NT2/D1 (cell line): Measurements from ENCODE around the gene EPS8L3.

Experiments
- YY1 ChIP-seq: IDR thresholded peaks from 2 replicates; pipeline ENCODE4 v1.6.1; 2011; ENCODE audit not compliant: insufficient read length, insufficient read depth
- ZNF274 ChIP-seq: IDR thresholded peaks from 2 replicates; pipeline ENCODE4 v1.6.1; 2011; ENCODE audit warnings: mild to moderate bottlenecking, low read depth, low read length

DNA sequence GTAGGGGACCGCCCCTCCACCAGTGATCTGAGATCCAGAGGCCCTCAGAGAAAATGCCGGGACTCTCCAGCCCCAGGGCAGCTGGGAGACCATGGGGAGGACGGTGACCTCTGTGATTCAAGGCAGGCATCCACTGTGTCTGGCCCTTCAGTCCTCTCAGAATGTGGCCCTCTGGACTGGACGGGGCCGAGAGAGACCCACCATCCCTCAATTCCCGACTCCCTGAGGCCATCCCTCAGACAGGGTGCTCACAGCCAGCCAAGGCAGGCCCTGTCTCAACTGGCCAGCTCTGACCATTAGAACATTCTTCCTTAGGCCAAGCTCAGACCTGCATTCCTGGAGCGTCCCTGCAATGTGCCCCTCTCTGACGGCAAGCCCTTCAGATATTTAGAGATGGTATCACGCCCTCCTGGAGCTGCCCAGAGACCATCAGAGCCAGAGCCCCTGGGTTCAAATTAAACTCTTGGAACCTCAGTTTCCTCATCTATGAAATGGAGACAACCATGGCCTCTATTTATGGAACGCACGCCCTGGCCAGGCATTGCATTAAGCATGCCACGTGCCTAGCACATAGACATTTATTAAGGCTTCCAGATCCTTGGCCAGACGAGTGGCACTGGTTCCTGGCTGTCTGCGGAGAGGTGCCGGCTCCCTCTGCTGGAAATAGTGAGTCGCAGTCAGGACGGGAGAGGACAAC lies 9.6 kb upstream of the EPS8L3 start:
- no peak for TF ChIP-seq ZNF274
- no peak for TF ChIP-seq YY1
